Lower leg skin (tissue), 3 donors: ENCODE results near the gene F7.

ENCODE experiments used
- POLR2A ChIP-seq, 2 donors: fragments of 450-650 bp; IDR thresholded peaks; one replicate each; pipeline ENCODE4 v1.6.1; 2016 to 2017; ENCODE audit warnings: antibody characterized with exemption in 2 of 2, mild to moderate bottlenecking in 1 of 2, moderate library complexity in 1 of 2
- TF ChIP-seq, protein P1 (sequence below), 3 donors: fragments of 450-650 bp; IDR thresholded peaks; one replicate each; pipeline ENCODE4 v1.5.1; 2016; ENCODE audit warnings: antibody characterized with exemption in 3 of 3, mild to moderate bottlenecking in 3 of 3, moderate library complexity in 2 of 3

DNA sequence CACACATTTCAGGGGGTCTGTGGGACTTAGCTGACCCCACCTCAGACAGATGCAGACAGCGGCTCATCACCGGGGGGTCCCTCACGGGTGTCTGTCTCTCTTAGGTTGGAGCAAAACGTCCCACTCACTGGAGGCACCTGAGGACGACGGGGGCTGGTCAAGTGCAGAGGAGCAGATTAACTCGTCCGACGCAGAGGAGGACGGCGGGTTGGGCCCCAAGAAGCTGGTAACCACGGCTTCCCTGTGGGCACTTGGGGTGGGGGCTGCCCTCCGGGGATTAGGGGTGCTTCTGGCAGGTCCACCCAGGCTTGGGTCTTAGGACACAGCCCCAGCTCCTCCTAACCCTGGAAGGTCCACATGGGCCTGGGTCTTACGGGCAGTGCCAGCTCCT is 11.2 kb upstream of the F7 start:
- TF ChIP-seq, protein P1, sequence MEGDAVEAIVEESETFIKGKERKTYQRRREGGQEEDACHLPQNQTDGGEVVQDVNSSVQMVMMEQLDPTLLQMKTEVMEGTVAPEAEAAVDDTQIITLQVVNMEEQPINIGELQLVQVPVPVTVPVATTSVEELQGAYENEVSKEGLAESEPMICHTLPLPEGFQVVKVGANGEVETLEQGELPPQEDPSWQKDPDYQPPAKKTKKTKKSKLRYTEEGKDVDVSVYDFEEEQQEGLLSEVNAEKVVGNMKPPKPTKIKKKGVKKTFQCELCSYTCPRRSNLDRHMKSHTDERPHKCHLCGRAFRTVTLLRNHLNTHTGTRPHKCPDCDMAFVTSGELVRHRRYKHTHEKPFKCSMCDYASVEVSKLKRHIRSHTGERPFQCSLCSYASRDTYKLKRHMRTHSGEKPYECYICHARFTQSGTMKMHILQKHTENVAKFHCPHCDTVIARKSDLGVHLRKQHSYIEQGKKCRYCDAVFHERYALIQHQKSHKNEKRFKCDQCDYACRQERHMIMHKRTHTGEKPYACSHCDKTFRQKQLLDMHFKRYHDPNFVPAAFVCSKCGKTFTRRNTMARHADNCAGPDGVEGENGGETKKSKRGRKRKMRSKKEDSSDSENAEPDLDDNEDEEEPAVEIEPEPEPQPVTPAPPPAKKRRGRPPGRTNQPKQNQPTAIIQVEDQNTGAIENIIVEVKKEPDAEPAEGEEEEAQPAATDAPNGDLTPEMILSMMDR (IDR thresholded peaks at IDR 0.05): no peak
- TF ChIP-seq POLR2A (IDR thresholded peaks at IDR 0.05): no peak
